HG03558 (cell line): ENCODE measurements around the gene CARD11.
"Not testable (repeated sequence)": the region's sequence is repeated elsewhere in the genome, so short reads cannot be mapped to it uniquely, and the experiment has no call there.

Source experiments
- ATAC-seq: cut with Tn5 transposase; IDR thresholded peaks from one replicate; pipeline ENCODE4 v1.9.1; 2021; ENCODE audit warnings: moderate number of reproducible peaks; ENCODE audit not compliant: unreplicated experiment; ENCODE audit errors: extremely low read depth

The CARD11 gene

GRCh38 chr7:3066506-3066905 lies 22.8 kb upstream of the CARD11 start:
- no peak for ATAC-seq

- ATAC-seq: no peak
Measured at GRCh38 chr7:3065724-3066143, 22.1 kb upstream of the CARD11 start.

- no peak for ATAC-seq
Measured at GRCh38 chr7:3064067-3064466, 20.4 kb upstream of the CARD11 start.

GRCh38 chr7:3063016-3063753 lies 19.5 kb upstream of the CARD11 start:
- peak; percentile 85 for ATAC-seq

GRCh38 chr7:3057066-3057420 lies 13.4 kb upstream of the CARD11 start:
- no peak for ATAC-seq

GRCh38 chr7:3056234-3057065 lies 12.8 kb upstream of the CARD11 start:
- no peak for ATAC-seq

- ATAC-seq: no peak
Measured at GRCh38 chr7:3055626-3056025, 12.0 kb upstream of the CARD11 start.

GRCh38 chr7:3042861-3043489 lies 692 bp downstream of the CARD11 start:
- no peak for ATAC-seq

GRCh38 chr7:3041986-3042675 lies 1.5 kb downstream of the CARD11 start:
- ATAC-seq: no peak

GRCh38 chr7:3039787-3040186 lies 3.9 kb downstream of the CARD11 start:
- no peak for ATAC-seq

GRCh38 chr7:3038011-3038410 lies 5.7 kb downstream of the CARD11 start:
- ATAC-seq: not testable (repeated sequence)

GRCh38 chr7:3037259-3037658 lies 6.4 kb downstream of the CARD11 start:
- no peak for ATAC-seq

GRCh38 chr7:3034591-3035150 lies 9.0 kb downstream of the CARD11 start:
- ATAC-seq: no peak

- ATAC-seq: no peak
Measured at GRCh38 chr7:3033581-3033980, 10.1 kb downstream of the CARD11 start.

GRCh38 chr7:3033136-3033535 lies 10.5 kb downstream of the CARD11 start:
- ATAC-seq: no peak

- ATAC-seq: no peak
Measured at GRCh38 chr7:3032256-3032655, 11.4 kb downstream of the CARD11 start.

GRCh38 chr7:3029138-3029537 lies 14.5 kb downstream of the CARD11 start:
- ATAC-seq: no peak

GRCh38 chr7:3028758-3029093 lies 14.9 kb downstream of the CARD11 start:
- ATAC-seq: no peak

- no peak for ATAC-seq
Measured at GRCh38 chr7:3028071-3028757, 15.5 kb downstream of the CARD11 start.
